Astrocyte (in vitro differentiated cells and primary cell): Measurements from ENCODE around the gene COL4A5. TPM values are rescaled to one million over a fixed set of nuclear protein-coding genes. Genes with fewer than 3 reads are reported as not detected.

Source experiments
- DNase-seq: peaks from one replicate; pipeline ENCODE4 v3.0.0-alpha.2; 2010; ENCODE audit warnings: low read depth
- FAIRE-seq: peaks from 2 replicates; lab custom pipeline; 2011; peaks lifted over from hg19 to GRCh38; lab: Jason Lieb, UNC
- H2AFZ ChIP-seq: 2 replicates; pipeline ENCODE4 v1.6.0; 2012; ENCODE audit warnings: low read depth, low read length, inconsistent platforms
- H3K27ac ChIP-seq: 2 replicates; pipeline ENCODE4 v1.5.1; 2011; ENCODE audit warnings: low read depth, low read length, inconsistent platforms
- H3K27me3 ChIP-seq: 2 replicates; pipeline ENCODE4 v1.6.0; 2011; ENCODE audit warnings: low read length, inconsistent platforms; ENCODE audit not compliant: insufficient read depth
- H3K36me3 ChIP-seq: 2 replicates; pipeline ENCODE4 v1.5.1; 2011; ENCODE audit warnings: low read length, inconsistent platforms; ENCODE audit not compliant: insufficient read depth
- H3K4me1 ChIP-seq: 2 replicates; pipeline ENCODE4 v1.5.1; 2011; ENCODE audit warnings: low read length, inconsistent platforms; ENCODE audit not compliant: insufficient read depth
- H3K4me2 ChIP-seq: 2 replicates; pipeline ENCODE4 v1.6.0; 2012; ENCODE audit warnings: low read length, inconsistent platforms
- H3K4me3 ChIP-seq: 2 replicates; pipeline ENCODE4 v1.5.1; 2011; ENCODE audit warnings: low read depth, mild to moderate bottlenecking, low read length, inconsistent platforms; ENCODE audit not compliant: insufficient read depth
- H3K79me2 ChIP-seq: 2 replicates; pipeline ENCODE4 v1.6.0; 2012; ENCODE audit warnings: mild to moderate bottlenecking, low read length, inconsistent platforms; ENCODE audit not compliant: insufficient read depth
- H3K9ac ChIP-seq: 2 replicates; pipeline ENCODE4 v1.6.0; 2012; ENCODE audit warnings: mild to moderate bottlenecking, low read length, inconsistent platforms
- H3K9me3 ChIP-seq: 2 replicates; pipeline ENCODE4 v1.5.1; 2012; ENCODE audit warnings: low read depth, mild to moderate bottlenecking, low read length, inconsistent platforms; ENCODE audit not compliant: insufficient read depth
- H4K20me1 ChIP-seq: 2 replicates; pipeline ENCODE4 v1.6.0; 2012; ENCODE audit warnings: low read length, inconsistent platforms; ENCODE audit not compliant: insufficient read depth
- H3K27ac Mint-ChIP-seq: one replicate; pipeline ENCODE4 v1.8.0; 2021; ENCODE audit warnings: mild to moderate bottlenecking, mixed read lengths; ENCODE audit not compliant: unreplicated experiment
- H3K27me3 Mint-ChIP-seq: one replicate; pipeline ENCODE4 v1.8.0; 2021; ENCODE audit warnings: low read depth, mixed read lengths; ENCODE audit not compliant: unreplicated experiment
- H3K36me3 Mint-ChIP-seq: one replicate; pipeline ENCODE4 v1.8.0; 2021; ENCODE audit warnings: low read depth, mixed read lengths; ENCODE audit not compliant: unreplicated experiment
- H3K4me1 Mint-ChIP-seq: one replicate; pipeline ENCODE4 v1.8.0; 2021; ENCODE audit warnings: low read depth, mixed read lengths; ENCODE audit not compliant: unreplicated experiment
- H3K4me3 Mint-ChIP-seq: one replicate; pipeline ENCODE4 v1.8.0; 2021; ENCODE audit warnings: mild to moderate bottlenecking, moderate library complexity, mixed read lengths; ENCODE audit not compliant: unreplicated experiment
- H3K9me3 Mint-ChIP-seq: one replicate; pipeline ENCODE4 v1.8.0; 2021; ENCODE audit warnings: mild to moderate bottlenecking, mixed read lengths; ENCODE audit not compliant: unreplicated experiment
- CTCF ChIP-seq: IDR thresholded peaks from 2 replicates; pipeline ENCODE4 v1.5.1; 2011; ENCODE audit warnings: low read depth, mild to moderate bottlenecking, inconsistent platforms, low read length, moderate library complexity; ENCODE audit not compliant: insufficient read depth
- EZH2 ChIP-seq: IDR thresholded peaks from 2 replicates; pipeline ENCODE4 v1.6.1; 2012; ENCODE audit warnings: mild to moderate bottlenecking, low read length, inconsistent platforms; ENCODE audit not compliant: insufficient read depth
- total RNA-seq: library from RNA; stranded (reverse); gene quantifications from 2 replicates; pipeline ENCODE4 v1.2.1, GENCODE V29; 2021

Gene COL4A5
- total RNA-seq, 1 donor from 2014 or later: 57.1 TPM

- no peak overlapping the region for H3K27ac Mint-ChIP-seq
- peaks cover 2% of the 10 kb centered on the region for H3K36me3 Mint-ChIP-seq
- no peaks in the 10 kb centered on the region for H3K9me3 Mint-ChIP-seq
- no peaks in the 10 kb centered on the region for H3K4me1 ChIP-seq
- TF ChIP-seq CTCF: no peak
- TF ChIP-seq EZH2: no peak
- no peaks in the 10 kb centered on the region for H3K79me2 ChIP-seq
- FAIRE-seq (no peak), DNase-seq (no peak)
- no peaks in the 10 kb centered on the region for H3K36me3 ChIP-seq
- H3K4me3 Mint-ChIP-seq: no peak overlapping the region
- H3K9ac ChIP-seq: no peak overlapping the region
- no peaks in the 10 kb centered on the region for H4K20me1 ChIP-seq
- no peaks in the 10 kb centered on the region for H3K4me1 Mint-ChIP-seq
- no peaks in the 10 kb centered on the region for H3K9me3 ChIP-seq
- H3K27ac ChIP-seq: no peak overlapping the region
- H3K4me3 ChIP-seq: no peak overlapping the region
- H2AFZ ChIP-seq: no peak overlapping the region
- no peaks in the 10 kb centered on the region for H3K27me3 ChIP-seq
- no peaks in the 10 kb centered on the region for H3K27me3 Mint-ChIP-seq
- H3K4me2 ChIP-seq: no peak overlapping the region
Observed at GRCh38 chrX:108610141-108610540, 170.5 kb downstream of the COL4A5 start.

GRCh38 chrX:108614616-108615015 lies 175.0 kb downstream of the COL4A5 start:
- no peaks in the 10 kb centered on the region for H3K4me1 ChIP-seq
- no peaks in the 10 kb centered on the region for H3K79me2 ChIP-seq
- no peaks in the 10 kb centered on the region for H3K9me3 ChIP-seq
- H4K20me1 ChIP-seq: no peaks in the 10 kb centered on the region
- no peaks in the 10 kb centered on the region for H3K36me3 ChIP-seq
- FAIRE-seq: no peak
- Mint-ChIP-seq H3K36me3 (no peaks in the 10 kb centered on the region), H3K9me3 (no peaks in the 10 kb centered on the region), H3K4me1 (no peaks in the 10 kb centered on the region), H3K27ac (no peak overlapping the region), H3K4me3 (no peak overlapping the region), H3K27me3 (no peaks in the 10 kb centered on the region)
- no peak overlapping the region for H3K4me2 ChIP-seq
- H3K4me3 ChIP-seq: no peak overlapping the region
- H3K27ac ChIP-seq: no peak overlapping the region
- H3K27me3 ChIP-seq: no peaks in the 10 kb centered on the region
- TF ChIP-seq CTCF (no peak), EZH2 (no peak)
- DNase-seq: no peak
- H3K9ac ChIP-seq: no peak overlapping the region
- no peak overlapping the region for H2AFZ ChIP-seq

DNA sequence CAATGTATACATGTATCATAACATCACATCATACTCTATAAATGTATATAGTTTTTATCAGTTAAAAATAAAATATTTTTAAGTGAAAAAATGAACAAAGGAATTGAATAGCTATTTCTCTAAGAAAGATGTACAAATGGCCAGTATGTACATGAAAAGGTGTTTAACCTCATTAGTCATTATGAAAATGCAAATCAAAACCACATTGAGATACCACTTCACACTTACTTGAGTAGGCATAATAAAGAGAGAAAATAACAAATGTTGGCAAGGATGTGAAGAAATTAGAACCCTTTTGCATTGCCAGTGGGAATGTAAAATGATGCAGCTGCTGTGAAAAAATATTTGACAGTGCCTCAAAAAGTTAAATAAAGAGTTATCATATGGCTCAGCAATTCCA lies 201.2 kb downstream of the COL4A5 start:
- TF ChIP-seq CTCF (no peak), EZH2 (no peak)
- no peak for FAIRE-seq
- no peak overlapping the region for H3K4me3 ChIP-seq

More for the DNA sequence above, 201.2 kb downstream of the COL4A5 start:
- Histone ChIP-seq H3K36me3 (no peaks in the 10 kb centered on the region), H3K4me2 (no peak overlapping the region), H3K27ac (no peak overlapping the region), H2AFZ (no peak overlapping the region), H3K27me3 (no peaks in the 10 kb centered on the region), H3K9me3 (no peaks in the 10 kb centered on the region), H3K4me1 (no peaks in the 10 kb centered on the region), H3K9ac (no peak overlapping the region), H3K79me2 (no peaks in the 10 kb centered on the region), H4K20me1 (no peaks in the 10 kb centered on the region)
- DNase-seq: no peak
- no peaks in the 10 kb centered on the region for H3K27me3 Mint-ChIP-seq
- H3K4me3 Mint-ChIP-seq: no peak overlapping the region
- no peak overlapping the region for H3K27ac Mint-ChIP-seq
- no peaks in the 10 kb centered on the region for H3K4me1 Mint-ChIP-seq
- H3K9me3 Mint-ChIP-seq: peaks cover 5% of the 10 kb centered on the region
- peaks cover 10% of the 10 kb centered on the region for H3K36me3 Mint-ChIP-seq
